Stimulated activated CD8-positive, alpha-beta memory T cell treated with anti-CD3 and anti-CD28 coated beads, Interleukin-2, amount 100 ng/mL, for 48 hours (primary cell): Measurements from ENCODE around the gene NUMA1.
A peak's percentile ranks its signal among the peaks of the same experiment; 100 is the strongest.

Source experiments
- DNase-seq, 2 donors: peaks; one replicate each; pipeline ENCODE4 v3.0.0-alpha.2; 2020; ENCODE audit warnings: low read depth in 2 of 2

Gene NUMA1

GRCh38 chr11:72080326-72081183 is at the start of gene NUMA1, which contains the start of gene LRRC51:
TSS of gene NUMA1 (minus strand) at chr11:72080542. CDS start at chr11:72035943, 44,599 bp downstream.
TSS of gene LRRC51 (plus strand) at chr11:72080850. CDS start at chr11:72089084, 8,234 bp downstream.
- DNase-seq: peak; percentile 95 to 98

GRCh38 chr11:72129381-72129780 is 49.0 kb upstream of the NUMA1 start:
- DNase-seq: no peak

GRCh38 chr11:72127923-72128322 is 47.6 kb upstream of the NUMA1 start:
- DNase-seq: no peak

- no peak for DNase-seq
These were observed 45.6 kb upstream of the NUMA1 start for GRCh38 chr11:72125956-72126355.

GRCh38 chr11:72124046-72124445 is 43.7 kb upstream of the NUMA1 start:
- no peak for DNase-seq

- no peak for DNase-seq
These were observed 42.8 kb upstream of the NUMA1 start for GRCh38 chr11:72123117-72123653.

- no peak for DNase-seq
These were observed 42.3 kb upstream of the NUMA1 start for GRCh38 chr11:72122607-72123006.

- DNase-seq: no peak
These were observed 40.6 kb upstream of the NUMA1 start for GRCh38 chr11:72120930-72121329.

GRCh38 chr11:72119198-72119597 is 38.9 kb upstream of the NUMA1 start:
- no peak for DNase-seq

- no peak for DNase-seq
These were observed 35.8 kb upstream of the NUMA1 start for GRCh38 chr11:72116019-72116755.

GRCh38 chr11:72114570-72114969 is 34.2 kb upstream of the NUMA1 start:
- DNase-seq: no peak

GRCh38 chr11:72112978-72113808 is 32.9 kb upstream of the NUMA1 start:
- DNase-seq: no peak

- peak; percentile 91 to 99 for DNase-seq
These were observed 32.0 kb upstream of the NUMA1 start, which contains the start of gene ANAPC15 for GRCh38 chr11:72112143-72112977. TSS of gene ANAPC15 (minus strand) at chr11:72112695. CDS start at chr11:72111276, 1,419 bp downstream.

- no peak for DNase-seq
These were observed 31.2 kb upstream of the NUMA1 start for GRCh38 chr11:72111300-72112142.

GRCh38 chr11:72105888-72106287 is 25.5 kb upstream of the NUMA1 start, which contains the start of gene TOMT:
TSS of gene TOMT (plus strand) at chr11:72105924. CDS start at chr11:72105952, 28 bp downstream.
- DNase-seq: no peak

GRCh38 chr11:72103754-72104167 is 23.4 kb upstream of the NUMA1 start:
- no peak for DNase-seq

GRCh38 chr11:72102946-72103753 is 22.8 kb upstream of the NUMA1 start, which contains the start of gene LAMTOR1:
TSS of gene LAMTOR1 (minus strand) at chr11:72103297. CDS start at chr11:72103224, 73 bp downstream.
- peak; percentile 94 to 98 for DNase-seq

GRCh38 chr11:72102631-72102945 is 22.2 kb upstream of the NUMA1 start:
- no peak for DNase-seq

- DNase-seq: no peak
These were observed 21.8 kb upstream of the NUMA1 start for GRCh38 chr11:72102162-72102561.
